Kidney epithelial cell (primary cell): ENCODE data around the gene CNTNAP2. TPM values are rescaled to one million over a fixed set of nuclear protein-coding genes. Genes with fewer than 3 reads are reported as not detected.

Experiments
- DNase-seq: peaks from one replicate; pipeline ENCODE4 v3.0.0-alpha.2; 2010; ENCODE audit warnings: low read depth
- H3K27me3 ChIP-seq: 2 replicates; pipeline ENCODE4 v1.6.0; 2011; ENCODE audit warnings: low read length; ENCODE audit not compliant: control insufficient read depth, insufficient read depth
- H3K36me3 ChIP-seq: 2 replicates; pipeline ENCODE4 v1.5.1; 2011; ENCODE audit warnings: low read length; ENCODE audit not compliant: control insufficient read depth, insufficient read depth
- H3K4me3 ChIP-seq: 2 replicates; pipeline ENCODE4 v1.5.1; 2011; ENCODE audit warnings: low read depth, mild to moderate bottlenecking, control low read depth, low read length
- CTCF ChIP-seq: IDR thresholded peaks from 2 replicates; pipeline ENCODE4 v1.5.1; 2011; ENCODE audit warnings: mild to moderate bottlenecking, moderate library complexity, low read length, control low read depth, inconsistent platforms; ENCODE audit not compliant: insufficient read depth, poor library complexity, severe bottlenecking
- total RNA-seq: library from RNA; depleted of rRNA; stranded (reverse); fragments of >200 nt; gene quantifications from 2 replicates; pipeline ENCODE4 v1.2.3, GENCODE V29; 2015

CNTNAP2 gene
- total RNA-seq, 1 donor from 2014 or later, result 14.0 TPM

GRCh38 chr7:147756300-147756699, 1639.7 kb downstream of the CNTNAP2 start:
- DNase-seq, result no peak
- H3K36me3 ChIP-seq, result no peaks in the 10 kb centered on the region
- no peak for TF ChIP-seq CTCF
- H3K4me3 ChIP-seq, result no peak overlapping the region
- H3K27me3 ChIP-seq, result no peaks in the 10 kb centered on the region

- Histone ChIP-seq H3K27me3 (no peaks in the 10 kb centered on the region), H3K4me3 (no peak overlapping the region), H3K36me3 (no peaks in the 10 kb centered on the region)
- DNase-seq, result no peak
- no peak for TF ChIP-seq CTCF
Measured at GRCh38 chr7:147759327-147759943, 1642.8 kb downstream of the CNTNAP2 start.

GRCh38 chr7:147765301-147765700, 1648.7 kb downstream of the CNTNAP2 start:
- Histone ChIP-seq H3K27me3 (no peaks in the 10 kb centered on the region), H3K36me3 (no peaks in the 10 kb centered on the region), H3K4me3 (no peak overlapping the region)
- no peak for TF ChIP-seq CTCF
- DNase-seq, result no peak

- H3K27me3 ChIP-seq, result no peaks in the 10 kb centered on the region
- TF ChIP-seq CTCF, result no peak
- DNase-seq, result no peak
- H3K4me3 ChIP-seq, result no peak overlapping the region
- no peaks in the 10 kb centered on the region for H3K36me3 ChIP-seq
Measured at GRCh38 chr7:147771344-147771743, 1654.7 kb downstream of the CNTNAP2 start.

GRCh38 chr7:147774461-147774860, 1657.9 kb downstream of the CNTNAP2 start:
- DNase-seq, result no peak
- H3K36me3 ChIP-seq, result no peaks in the 10 kb centered on the region
- no peak overlapping the region for H3K4me3 ChIP-seq
- no peak for TF ChIP-seq CTCF
- H3K27me3 ChIP-seq, result no peaks in the 10 kb centered on the region
